ENCODE data around the gene CDH24.

DNA sequence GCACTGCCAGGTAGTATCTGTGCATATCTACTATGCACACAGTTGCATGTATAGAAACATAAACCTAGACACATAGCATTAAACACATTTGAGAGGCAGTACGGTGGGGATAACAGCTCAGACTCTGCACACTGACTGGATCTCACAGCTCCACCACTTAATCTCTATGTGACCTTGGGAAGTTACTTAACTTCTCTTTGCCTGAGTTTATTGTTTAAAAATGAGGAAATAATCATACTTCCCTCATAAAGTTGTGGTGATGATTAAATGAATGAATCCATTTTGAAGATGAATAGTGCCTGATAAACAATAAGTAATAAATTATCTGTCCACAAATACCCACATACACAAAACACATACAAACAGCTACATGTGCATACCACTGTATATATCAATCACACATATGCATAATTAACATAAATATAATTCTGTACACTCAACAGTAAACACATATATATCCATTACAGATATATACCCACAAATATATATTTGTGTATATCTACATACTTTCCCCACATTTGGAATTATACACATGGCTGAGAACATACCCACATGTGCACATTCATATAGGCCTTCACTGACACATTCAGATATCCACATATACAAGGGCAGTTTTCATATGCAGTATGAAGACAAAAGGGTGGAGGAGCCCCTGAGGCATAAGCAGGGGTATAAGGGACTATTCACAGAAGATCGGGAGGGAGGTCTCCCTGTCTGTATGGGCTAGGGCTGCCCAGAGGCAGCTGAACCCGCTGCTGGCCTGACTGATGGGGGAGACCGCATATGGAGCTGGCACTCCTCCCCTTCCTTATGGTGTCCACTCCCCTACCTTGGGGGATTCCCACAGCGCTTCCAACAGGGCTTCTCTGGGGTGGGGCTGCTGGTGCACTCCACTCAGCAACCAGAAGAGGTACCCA lies 5.9 kb downstream of the CDH24 start:
- TF ChIP-seq, protein P1, sequence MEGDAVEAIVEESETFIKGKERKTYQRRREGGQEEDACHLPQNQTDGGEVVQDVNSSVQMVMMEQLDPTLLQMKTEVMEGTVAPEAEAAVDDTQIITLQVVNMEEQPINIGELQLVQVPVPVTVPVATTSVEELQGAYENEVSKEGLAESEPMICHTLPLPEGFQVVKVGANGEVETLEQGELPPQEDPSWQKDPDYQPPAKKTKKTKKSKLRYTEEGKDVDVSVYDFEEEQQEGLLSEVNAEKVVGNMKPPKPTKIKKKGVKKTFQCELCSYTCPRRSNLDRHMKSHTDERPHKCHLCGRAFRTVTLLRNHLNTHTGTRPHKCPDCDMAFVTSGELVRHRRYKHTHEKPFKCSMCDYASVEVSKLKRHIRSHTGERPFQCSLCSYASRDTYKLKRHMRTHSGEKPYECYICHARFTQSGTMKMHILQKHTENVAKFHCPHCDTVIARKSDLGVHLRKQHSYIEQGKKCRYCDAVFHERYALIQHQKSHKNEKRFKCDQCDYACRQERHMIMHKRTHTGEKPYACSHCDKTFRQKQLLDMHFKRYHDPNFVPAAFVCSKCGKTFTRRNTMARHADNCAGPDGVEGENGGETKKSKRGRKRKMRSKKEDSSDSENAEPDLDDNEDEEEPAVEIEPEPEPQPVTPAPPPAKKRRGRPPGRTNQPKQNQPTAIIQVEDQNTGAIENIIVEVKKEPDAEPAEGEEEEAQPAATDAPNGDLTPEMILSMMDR (optimal IDR thresholded peaks at IDR 0.05 in 1 of 3, IDR thresholded peaks at IDR 0.05 in 1 of 3, conservative IDR thresholded peaks at IDR 0.05 in 1 of 3; ENCODE audit: extremely low read depth in 1 of 3, insufficient read depth in 2 of 3, low read length in 3 of 3), result no peak
- TF ChIP-seq EZH2 (IDR thresholded peaks at IDR 0.05; ENCODE audit: low read length), result no peak
